ENCODE data around the gene SGSM2. TPM values are rescaled to one million over a fixed set of nuclear protein-coding genes. Genes with fewer than 3 reads are reported as not detected.

SGSM2 gene
- total RNA-seq, 1 experiment from 2014 or later = 49.0 TPM

GRCh38 chr17:2400877-2401425, 63.6 kb downstream of the SGSM2 start, which contains the start of gene MNT:
Gene MNT (minus strand): TSS chr17:2401060. CDS start chr17:2400712, 348 bp downstream.
- POLR2A ChIA-PET = interaction anchor here (0.8 to 1.3 kb wide), 2 partner anchors 10 to 65 kb away, joined by 5 to 17 read pairs; partner anchors contain the start of gene TSR1
- no peaks in the 10 kb centered on the region for H3K36me3 ChIP-seq (ENCODE audit: control insufficient read depth, insufficient read depth, low read length)
- BruUV-seq (replicated peaks) = no TSS peak
- no peak for DNase-seq (ENCODE audit: low read depth, low spot score)
- H3K9me3 ChIP-seq (ENCODE audit: control insufficient read depth, insufficient read depth, low read depth, low read length) = no peaks in the 10 kb centered on the region
- CTCF ChIA-PET = interaction anchor here (1.5 kb wide), 1 partner anchor 19 kb away, joined by 7 read pairs; no protein-coding TSS in a partner anchor
- TF ChIP-seq POLR2AphosphoS5 (IDR thresholded peaks at IDR 0.05; ENCODE audit: low read depth, low read length) (no peak; the same call in 1 of the 2 replicates), REST (IDR thresholded peaks at IDR 0.05; ENCODE audit: insufficient read depth in 1 of 2, low read depth in 2 of 2, low read length in 1 of 2) (no peak), SIN3A (IDR thresholded peaks at IDR 0.05; ENCODE audit: borderline replicate concordance, insufficient read depth, low read depth, low read length) (peak; percentile 53; the same call in 1 of the 2 replicates), TCF7L2 (IDR thresholded peaks at IDR 0.05; ENCODE audit: low read depth, low read length) (peak; percentile 71), CTCF (IDR thresholded peaks at IDR 0.05) (no peak)
- H3K4me3 ChIP-seq (ENCODE audit: low read depth in 2 of 2, low read length in 2 of 2) = peak within 1 kb of the TSS; percentile 80 to 89
- peaks cover 21% of the 10 kb centered on the region for H3K4me1 ChIP-seq (ENCODE audit: control insufficient read depth, insufficient read depth, low read length)
- in situ Hi-C loops (cut with HindIII; ENCODE audit: low pct_unique_long_range_greater_than_20kb, low sequenced_read_pairs) (no loop called here), intact Hi-C loops (cut with micrococcal nuclease; ENCODE audit: unreplicated experiment) (no loop called here)
- peak within 1 kb of the TSS; percentile 84 for H3K27ac ChIP-seq (ENCODE audit: low read length)
- no peaks in the 10 kb centered on the region for H3K27me3 ChIP-seq (ENCODE audit: control insufficient read depth, insufficient read depth, low read length)
- peak; percentile 40 for ATAC-seq

GRCh38 chr17:2401426-2402221, 64.3 kb downstream of the SGSM2 start:
- ATAC-seq (peak; percentile 75), DNase-seq (ENCODE audit: low read depth, low spot score) (peak; percentile 94)
- H3K4me1 ChIP-seq (ENCODE audit: control insufficient read depth, insufficient read depth, low read length) = peaks cover 16% of the 10 kb centered on the region
- in situ Hi-C loops (cut with HindIII; ENCODE audit: low pct_unique_long_range_greater_than_20kb, low sequenced_read_pairs) = no loop called here
- TF ChIP-seq POLR2AphosphoS5 (IDR thresholded peaks at IDR 0.05; ENCODE audit: low read depth, low read length) (0 out of 2 replicates have a peak, but pooled peaks have one; percentile 24), REST (IDR thresholded peaks at IDR 0.05; ENCODE audit: insufficient read depth in 1 of 2, low read depth in 2 of 2, low read length in 1 of 2) (no peak), CTCF (IDR thresholded peaks at IDR 0.05) (no peak), SIN3A (IDR thresholded peaks at IDR 0.05; ENCODE audit: borderline replicate concordance, insufficient read depth, low read depth, low read length) (peak; percentile 95; the same call in 1 of the 2 replicates), TCF7L2 (IDR thresholded peaks at IDR 0.05; ENCODE audit: low read depth, low read length) (peak; percentile 20; the same call in 1 of the 2 replicates)
- ChIA-PET POLR2A (interaction anchor here (0.8 kb wide), 1 partner anchor 66 kb away, joined by 17 read pairs; the partner anchor contains the start of gene TSR1), CTCF (interaction anchor here (1.5 kb wide), 1 partner anchor 19 kb away, joined by 7 read pairs; no protein-coding TSS in a partner anchor)
- no TSS peak for BruUV-seq (replicated peaks)
- H3K9me3 ChIP-seq (ENCODE audit: control insufficient read depth, insufficient read depth, low read depth, low read length) = no peaks in the 10 kb centered on the region
- no peaks in the 10 kb centered on the region for H3K27me3 ChIP-seq (ENCODE audit: control insufficient read depth, insufficient read depth, low read length)
- intact Hi-C loops (cut with micrococcal nuclease; ENCODE audit: unreplicated experiment) = no loop called here
- H3K4me3 ChIP-seq (ENCODE audit: low read depth in 2 of 2, low read length in 2 of 2) = peak overlapping the region; percentile 64 to 89
- no peaks in the 10 kb centered on the region for H3K36me3 ChIP-seq (ENCODE audit: control insufficient read depth, insufficient read depth, low read length)
- peak overlapping the region; percentile 84 for H3K27ac ChIP-seq (ENCODE audit: low read length)
